MM.1S (cell line): Measurements from ENCODE around the gene MRPS15.
"Not testable (repeated sequence)": the region's sequence is repeated elsewhere in the genome, so short reads cannot be mapped to it uniquely, and the experiment has no call there.

ENCODE experiments used
- CTCF ChIP-seq: fragments of 300-600 bp; sonication (generic); IDR thresholded peaks from 2 replicates; pipeline ENCODE4 v1.5.1; 2016; ENCODE audit warnings: antibody characterized with exemption, low read length, mixed read lengths
- EZH2 ChIP-seq: fragments of 300-600 bp; sonication (generic); optimal IDR thresholded peaks from 2 replicates; pipeline ENCODE3; 2017; ENCODE audit warnings: low read depth, mild to moderate bottlenecking, antibody characterized with exemption, low read length, mixed read lengths
- EZH2phosphoT487 ChIP-seq: fragments of 300-600 bp; sonication (generic); IDR thresholded peaks from 2 replicates; pipeline ENCODE4 v1.6.1; 2018; ENCODE audit warnings: antibody characterized with exemption, low read length

- not testable (repeated sequence) for TF ChIP-seq CTCF, EZH2phosphoT487, EZH2
Observed at GRCh38 chr1:36477615-36478014, 13.4 kb upstream of the MRPS15 start.
